K562 (cell line): ENCODE results near the gene NAXE. TPM values are rescaled to one million over a fixed set of nuclear protein-coding genes. Genes with fewer than 3 reads are reported as not detected.

Experiments
- HDAC1 ChIP-seq, 2 experiments: fragments of 450-650 bp; IDR thresholded peaks; 2 replicates each; pipeline ENCODE4 v1.6.1; 2016 to 2017; ENCODE audit warnings: inconsistent platforms in 1 of 2, mild to moderate bottlenecking in 1 of 2, moderate library complexity in 1 of 2
- HSF4 ChIP-seq: fragments of 250-450 bp; sonication (Bioruptor Pico); IDR thresholded peaks from 2 replicates; pipeline ENCODE4 v2.1.2; 2022; ENCODE audit warnings: mild to moderate bottlenecking, moderate library complexity, borderline replicate concordance
- MYNN ChIP-seq, 2 experiments: sonication (generic); formaldehyde crosslinking in 1 of 2; IDR thresholded peaks; 2 replicates each; pipeline versions ENCODE4 v1.5.0 to v1.6.1; 2016 to 2020; ENCODE audit warnings: antibody characterized with exemption in 1 of 2, missing genetic modification reagents in 1 of 2
- POU5F1 ChIP-seq: fragments of 150-350 bp; IDR thresholded peaks from 2 replicates; pipeline ENCODE4 v1.6.1; 2014; ENCODE audit warnings: borderline replicate concordance, low read length, low read depth, mild to moderate bottlenecking; ENCODE audit not compliant: partially characterized antibody
- SAP30 ChIP-seq: fragments of 200-600 bp; sonication (generic); IDR thresholded peaks from 2 replicates; pipeline ENCODE4 v1.6.1; 2012; ENCODE audit warnings: borderline replicate concordance, low read depth, mild to moderate bottlenecking, moderate library complexity, low read length, control low read depth, inconsistent platforms; ENCODE audit not compliant: insufficient read depth, poor library complexity, severe bottlenecking
- ZNF146 ChIP-seq: IDR thresholded peaks from one replicate; pipeline ENCODE4 v1.6.1; 2018; ENCODE audit warnings: missing compliant biosample characterization; ENCODE audit not compliant: unreplicated experiment
- polyA plus RNA-seq, 8 experiments: library from polyadenylated mRNA; depleted of rRNA in 4 of 8; stranded (reverse) in 5 of 8; unstranded in 3 of 8; fragments of >200 nt; fragmentation: Nextera tagmentation in 2 of 8; fragmentation: Illumina TruSeq in 1 of 8; extraction: Ambion mirVana in 2 of 8; extraction: Trizol in 1 of 8; gene quantifications; 2 replicates each; pipeline versions ENCODE4 v1.2.1 to v1.2.3, GENCODE V29; 2011 to 2014; ENCODE audit warnings: inconsistent platforms in 1 of 8, missing spikeins in 1 of 8
- total RNA-seq, 7 experiments: library from RNA; depleted of rRNA in 6 of 7; stranded (reverse); fragments of >200 nt in 6 of 7; fragmentation: Illumina TruSeq in 2 of 7; extraction: Trizol in 2 of 7; gene quantifications; 2 replicates each; pipeline versions ENCODE4 v1.2.1 to v1.2.3, GENCODE V29; 2011 to 2021; ENCODE audit warnings: low replicate concordance in 1 of 7
- TF ChIP-seq, protein P1 (sequence below): sonication (generic); formaldehyde crosslinking; IDR thresholded peaks from 2 replicates; pipeline ENCODE4 v1.8.0; 2022; ENCODE audit warnings: mild to moderate bottlenecking, missing genetic modification reagents, borderline replicate concordance
- TF ChIP-seq, protein P2 (sequence below): fragments of 450-650 bp; conservative IDR thresholded peaks from 2 replicates; pipeline ENCODE4 v1.6.1; 2016; ENCODE audit warnings: missing genetic modification characterization, low read depth, mild to moderate bottlenecking, missing compliant biosample characterization, moderate library complexity
- TF ChIP-seq, protein P3 (sequence below): fragments of 250-450 bp; sonication (Bioruptor Pico); IDR thresholded peaks from 2 replicates; pipeline ENCODE4 v1.5.1; 2021; ENCODE audit warnings: mild to moderate bottlenecking
- TF ChIP-seq, protein P4 (sequence below): sonication (generic); formaldehyde crosslinking; IDR thresholded peaks from 2 replicates; pipeline ENCODE4 v1.4.0; 2020; ENCODE audit warnings: mild to moderate bottlenecking, missing genetic modification reagents
- TF ChIP-seq, protein P5 (sequence below): fragments of 450-650 bp; IDR thresholded peaks from 2 replicates; pipeline ENCODE4 v1.6.1; 2016; ENCODE audit warnings: borderline replicate concordance
- TF ChIP-seq, protein P6 (sequence below): fragments of 450-650 bp; IDR thresholded peaks from 2 replicates; pipeline ENCODE4 v1.6.1; 2016; ENCODE audit warnings: mild to moderate bottlenecking

The NAXE gene
- total and polyA plus RNA-seq, 9 of the 15 experiments (the other 6 are each of a cell fraction or from before 2014, with no cell fraction given): 27.3 to 137 (median 90.0) TPM

DNA sequence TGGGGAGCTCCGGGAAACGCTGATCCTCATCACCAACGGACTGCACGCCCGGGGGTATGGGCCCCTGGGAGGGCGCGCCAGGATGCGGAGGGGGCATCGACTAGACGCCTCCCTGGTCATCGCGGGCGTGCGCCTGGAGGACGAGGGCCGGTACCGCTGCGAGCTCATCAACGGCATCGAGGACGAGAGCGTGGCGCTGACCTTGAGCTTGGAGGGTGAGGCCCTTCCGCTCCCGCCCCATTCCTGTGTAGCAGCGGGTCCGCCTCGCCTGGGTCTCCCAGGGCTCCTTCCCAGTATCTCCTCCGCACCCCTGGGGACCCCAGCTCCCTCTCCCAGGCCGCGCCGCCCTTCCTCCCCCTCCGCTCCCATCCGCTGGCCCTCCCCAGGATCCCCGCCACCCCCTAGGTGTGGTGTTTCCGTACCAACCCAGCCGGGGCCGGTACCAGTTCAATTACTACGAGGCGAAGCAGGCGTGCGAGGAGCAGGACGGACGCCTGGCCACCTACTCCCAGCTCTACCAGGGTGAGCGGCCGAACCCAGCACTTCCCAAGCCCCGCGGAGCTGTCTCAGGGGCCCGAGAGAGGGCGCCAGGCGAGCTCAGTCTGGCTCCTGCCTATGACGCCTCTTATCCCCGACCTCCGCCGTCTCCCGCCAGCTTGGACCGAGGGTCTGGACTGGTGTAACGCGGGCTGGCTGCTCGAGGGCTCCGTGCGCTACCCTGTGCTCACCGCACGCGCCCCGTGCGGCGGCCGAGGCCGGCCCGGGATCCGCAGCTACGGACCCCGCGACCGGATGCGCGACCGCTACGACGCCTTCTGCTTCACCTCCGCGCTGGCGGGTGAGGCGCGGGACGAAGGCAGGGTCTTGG lies 32.6 kb downstream of the NAXE start (continued):
- TF ChIP-seq, protein P1, sequence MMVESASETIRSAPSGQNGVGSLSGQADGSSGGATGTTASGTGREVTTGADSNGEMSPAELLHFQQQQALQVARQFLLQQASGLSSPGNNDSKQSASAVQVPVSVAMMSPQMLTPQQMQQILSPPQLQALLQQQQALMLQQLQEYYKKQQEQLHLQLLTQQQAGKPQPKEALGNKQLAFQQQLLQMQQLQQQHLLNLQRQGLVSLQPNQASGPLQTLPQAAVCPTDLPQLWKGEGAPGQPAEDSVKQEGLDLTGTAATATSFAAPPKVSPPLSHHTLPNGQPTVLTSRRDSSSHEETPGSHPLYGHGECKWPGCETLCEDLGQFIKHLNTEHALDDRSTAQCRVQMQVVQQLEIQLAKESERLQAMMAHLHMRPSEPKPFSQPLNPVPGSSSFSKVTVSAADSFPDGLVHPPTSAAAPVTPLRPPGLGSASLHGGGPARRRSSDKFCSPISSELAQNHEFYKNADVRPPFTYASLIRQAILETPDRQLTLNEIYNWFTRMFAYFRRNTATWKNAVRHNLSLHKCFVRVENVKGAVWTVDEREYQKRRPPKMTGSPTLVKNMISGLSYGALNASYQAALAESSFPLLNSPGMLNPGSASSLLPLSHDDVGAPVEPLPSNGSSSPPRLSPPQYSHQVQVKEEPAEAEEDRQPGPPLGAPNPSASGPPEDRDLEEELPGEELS: 0 out of 2 replicates have a peak, but pooled peaks have one; percentile 17
- TF ChIP-seq MYNN (IDR thresholded peaks at IDR 0.05) (no peak; the same call in 1 of the 2 replicates), MYNN (CRISPR knock-in tag; IDR thresholded peaks at IDR 0.05) (no peak), ZNF146 (CRISPR knock-in tag) (no peak), HDAC1 (IDR thresholded peaks at IDR 0.05) (peak in 1 of 2 experiments; percentile 13; a peak in 2 of 4 replicates), POU5F1 (no peak), SAP30 (no peak), HSF4 (CRISPR knock-in tag) (no peak)
- TF ChIP-seq, protein P2, sequence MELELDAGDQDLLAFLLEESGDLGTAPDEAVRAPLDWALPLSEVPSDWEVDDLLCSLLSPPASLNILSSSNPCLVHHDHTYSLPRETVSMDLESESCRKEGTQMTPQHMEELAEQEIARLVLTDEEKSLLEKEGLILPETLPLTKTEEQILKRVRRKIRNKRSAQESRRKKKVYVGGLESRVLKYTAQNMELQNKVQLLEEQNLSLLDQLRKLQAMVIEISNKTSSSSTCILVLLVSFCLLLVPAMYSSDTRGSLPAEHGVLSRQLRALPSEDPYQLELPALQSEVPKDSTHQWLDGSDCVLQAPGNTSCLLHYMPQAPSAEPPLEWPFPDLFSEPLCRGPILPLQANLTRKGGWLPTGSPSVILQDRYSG: no peak
- TF ChIP-seq, protein P3, sequence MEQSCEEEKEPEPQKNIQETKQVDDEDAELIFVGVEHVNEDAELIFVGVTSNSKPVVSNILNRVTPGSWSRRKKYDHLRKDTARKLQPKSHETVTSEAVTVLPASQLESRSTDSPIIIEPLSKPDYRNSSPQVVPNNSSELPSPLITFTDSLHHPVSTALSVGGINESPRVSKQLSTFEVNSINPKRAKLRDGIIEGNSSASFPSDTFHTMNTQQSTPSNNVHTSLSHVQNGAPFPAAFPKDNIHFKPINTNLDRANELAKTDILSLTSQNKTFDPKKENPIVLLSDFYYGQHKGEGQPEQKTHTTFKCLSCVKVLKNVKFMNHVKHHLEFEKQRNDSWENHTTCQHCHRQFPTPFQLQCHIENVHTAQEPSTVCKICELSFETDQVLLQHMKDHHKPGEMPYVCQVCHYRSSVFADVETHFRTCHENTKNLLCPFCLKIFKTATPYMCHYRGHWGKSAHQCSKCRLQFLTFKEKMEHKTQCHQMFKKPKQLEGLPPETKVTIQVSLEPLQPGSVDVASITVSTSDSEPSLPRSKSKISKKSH (CRISPR knock-in tag): no peak
- TF ChIP-seq, protein P4, sequence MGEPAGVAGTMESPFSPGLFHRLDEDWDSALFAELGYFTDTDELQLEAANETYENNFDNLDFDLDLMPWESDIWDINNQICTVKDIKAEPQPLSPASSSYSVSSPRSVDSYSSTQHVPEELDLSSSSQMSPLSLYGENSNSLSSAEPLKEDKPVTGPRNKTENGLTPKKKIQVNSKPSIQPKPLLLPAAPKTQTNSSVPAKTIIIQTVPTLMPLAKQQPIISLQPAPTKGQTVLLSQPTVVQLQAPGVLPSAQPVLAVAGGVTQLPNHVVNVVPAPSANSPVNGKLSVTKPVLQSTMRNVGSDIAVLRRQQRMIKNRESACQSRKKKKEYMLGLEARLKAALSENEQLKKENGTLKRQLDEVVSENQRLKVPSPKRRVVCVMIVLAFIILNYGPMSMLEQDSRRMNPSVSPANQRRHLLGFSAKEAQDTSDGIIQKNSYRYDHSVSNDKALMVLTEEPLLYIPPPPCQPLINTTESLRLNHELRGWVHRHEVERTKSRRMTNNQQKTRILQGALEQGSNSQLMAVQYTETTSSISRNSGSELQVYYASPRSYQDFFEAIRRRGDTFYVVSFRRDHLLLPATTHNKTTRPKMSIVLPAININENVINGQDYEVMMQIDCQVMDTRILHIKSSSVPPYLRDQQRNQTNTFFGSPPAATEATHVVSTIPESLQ (CRISPR knock-in tag): peak; percentile 79; the same call in 1 of the 2 replicates
- TF ChIP-seq, protein P5, sequence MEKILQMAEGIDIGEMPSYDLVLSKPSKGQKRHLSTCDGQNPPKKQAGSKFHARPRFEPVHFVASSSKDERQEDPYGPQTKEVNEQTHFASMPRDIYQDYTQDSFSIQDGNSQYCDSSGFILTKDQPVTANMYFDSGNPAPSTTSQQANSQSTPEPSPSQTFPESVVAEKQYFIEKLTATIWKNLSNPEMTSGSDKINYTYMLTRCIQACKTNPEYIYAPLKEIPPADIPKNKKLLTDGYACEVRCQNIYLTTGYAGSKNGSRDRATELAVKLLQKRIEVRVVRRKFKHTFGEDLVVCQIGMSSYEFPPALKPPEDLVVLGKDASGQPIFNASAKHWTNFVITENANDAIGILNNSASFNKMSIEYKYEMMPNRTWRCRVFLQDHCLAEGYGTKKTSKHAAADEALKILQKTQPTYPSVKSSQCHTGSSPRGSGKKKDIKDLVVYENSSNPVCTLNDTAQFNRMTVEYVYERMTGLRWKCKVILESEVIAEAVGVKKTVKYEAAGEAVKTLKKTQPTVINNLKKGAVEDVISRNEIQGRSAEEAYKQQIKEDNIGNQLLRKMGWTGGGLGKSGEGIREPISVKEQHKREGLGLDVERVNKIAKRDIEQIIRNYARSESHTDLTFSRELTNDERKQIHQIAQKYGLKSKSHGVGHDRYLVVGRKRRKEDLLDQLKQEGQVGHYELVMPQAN: no peak
- TF ChIP-seq, protein P6, sequence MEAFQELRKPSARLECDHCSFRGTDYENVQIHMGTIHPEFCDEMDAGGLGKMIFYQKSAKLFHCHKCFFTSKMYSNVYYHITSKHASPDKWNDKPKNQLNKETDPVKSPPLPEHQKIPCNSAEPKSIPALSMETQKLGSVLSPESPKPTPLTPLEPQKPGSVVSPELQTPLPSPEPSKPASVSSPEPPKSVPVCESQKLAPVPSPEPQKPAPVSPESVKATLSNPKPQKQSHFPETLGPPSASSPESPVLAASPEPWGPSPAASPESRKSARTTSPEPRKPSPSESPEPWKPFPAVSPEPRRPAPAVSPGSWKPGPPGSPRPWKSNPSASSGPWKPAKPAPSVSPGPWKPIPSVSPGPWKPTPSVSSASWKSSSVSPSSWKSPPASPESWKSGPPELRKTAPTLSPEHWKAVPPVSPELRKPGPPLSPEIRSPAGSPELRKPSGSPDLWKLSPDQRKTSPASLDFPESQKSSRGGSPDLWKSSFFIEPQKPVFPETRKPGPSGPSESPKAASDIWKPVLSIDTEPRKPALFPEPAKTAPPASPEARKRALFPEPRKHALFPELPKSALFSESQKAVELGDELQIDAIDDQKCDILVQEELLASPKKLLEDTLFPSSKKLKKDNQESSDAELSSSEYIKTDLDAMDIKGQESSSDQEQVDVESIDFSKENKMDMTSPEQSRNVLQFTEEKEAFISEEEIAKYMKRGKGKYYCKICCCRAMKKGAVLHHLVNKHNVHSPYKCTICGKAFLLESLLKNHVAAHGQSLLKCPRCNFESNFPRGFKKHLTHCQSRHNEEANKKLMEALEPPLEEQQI: no peak
